Fibroblast of mammary gland (primary cell): ENCODE measurements around the gene TDRD7.

Experiments
- DNase-seq: peaks from one replicate; pipeline ENCODE4 v3.0.0-alpha.2; 2010; ENCODE audit warnings: low read depth
- H3K4me3 ChIP-seq: 2 replicates; pipeline ENCODE4 v1.5.1; 2011; ENCODE audit warnings: low read depth, mild to moderate bottlenecking, low read length, moderate library complexity; ENCODE audit not compliant: control insufficient read depth
- CTCF ChIP-seq: conservative IDR thresholded peaks from 2 replicates; pipeline ENCODE4 v1.5.1; 2011; ENCODE audit warnings: low read depth, low read length, inconsistent platforms; ENCODE audit not compliant: control insufficient read depth, insufficient read depth

TDRD7 gene

GRCh38 chr9:97468658-97469448 lies 57.0 kb downstream of the TDRD7 start:
- peak; percentile 71 for DNase-seq
- TF ChIP-seq CTCF = peak; percentile 76
- H3K4me3 ChIP-seq = no peak overlapping the region

- no peak overlapping the region for H3K4me3 ChIP-seq
- DNase-seq = no peak
- peak; percentile 5 for TF ChIP-seq CTCF
Observed at GRCh38 chr9:97470076-97470475, 58.2 kb downstream of the TDRD7 start.

GRCh38 chr9:97473717-97474116 lies 61.8 kb downstream of the TDRD7 start:
- TF ChIP-seq CTCF = no peak
- no peak for DNase-seq
- H3K4me3 ChIP-seq = no peak overlapping the region

GRCh38 chr9:97474372-97474925 lies 62.6 kb downstream of the TDRD7 start:
- H3K4me3 ChIP-seq = no peak overlapping the region
- no peak for TF ChIP-seq CTCF
- DNase-seq = peak; percentile 10

GRCh38 chr9:97475059-97475458 lies 63.2 kb downstream of the TDRD7 start:
- no peak for TF ChIP-seq CTCF
- no peak overlapping the region for H3K4me3 ChIP-seq
- peak; percentile 68 for DNase-seq

- DNase-seq = no peak
- TF ChIP-seq CTCF = no peak
- no peak overlapping the region for H3K4me3 ChIP-seq
Observed at GRCh38 chr9:97478301-97478981, 66.5 kb downstream of the TDRD7 start.
